GM19324 (cell line): ENCODE data around the gene SPATA2.

Source experiments
- ATAC-seq: cut with Tn5 transposase; IDR thresholded peaks from one replicate; pipeline ENCODE4 v1.9.1; 2021; ENCODE audit warnings: mild to moderate bottlenecking, moderate library complexity; ENCODE audit not compliant: unreplicated experiment, low FRiP score

Gene SPATA2

GRCh38 chr20:49887251-49888211 lies 27.8 kb downstream of the SPATA2 start:
- ATAC-seq, result no peak

DNA sequence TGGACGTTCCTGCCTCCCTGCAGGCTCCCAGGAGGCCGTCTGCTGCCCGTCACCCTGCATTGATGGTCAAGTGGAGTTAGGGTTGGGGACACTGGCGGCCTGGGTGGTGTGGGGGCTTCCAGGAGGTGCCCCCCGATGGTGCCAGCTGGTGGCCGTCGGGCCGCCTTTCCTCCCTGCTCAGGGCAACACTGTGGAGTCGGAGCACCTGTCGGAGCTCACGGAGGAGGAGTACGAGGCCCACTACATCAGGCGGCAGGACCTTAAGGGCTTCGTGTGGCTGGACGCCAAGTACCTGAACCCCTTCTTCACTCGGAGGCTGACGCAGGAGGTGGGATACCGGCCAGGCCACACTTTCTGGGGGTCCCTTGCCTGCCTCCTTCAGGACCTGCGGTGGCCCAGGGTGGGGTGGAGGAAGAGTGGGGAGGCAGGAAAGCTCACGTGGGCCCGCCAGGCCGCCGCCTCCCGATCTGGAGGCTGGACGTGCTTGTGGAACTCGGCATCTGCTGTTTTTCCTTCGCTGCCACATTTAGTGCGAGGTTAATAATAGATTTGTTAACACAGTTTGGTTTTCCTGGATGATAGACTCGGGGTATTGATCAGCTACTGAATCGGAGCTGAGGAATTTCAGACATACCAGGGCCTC lies 28.6 kb downstream of the SPATA2 start:
- ATAC-seq, result no peak

GRCh38 chr20:49885558-49886332 lies 29.6 kb downstream of the SPATA2 start:
- no peak for ATAC-seq

DNA sequence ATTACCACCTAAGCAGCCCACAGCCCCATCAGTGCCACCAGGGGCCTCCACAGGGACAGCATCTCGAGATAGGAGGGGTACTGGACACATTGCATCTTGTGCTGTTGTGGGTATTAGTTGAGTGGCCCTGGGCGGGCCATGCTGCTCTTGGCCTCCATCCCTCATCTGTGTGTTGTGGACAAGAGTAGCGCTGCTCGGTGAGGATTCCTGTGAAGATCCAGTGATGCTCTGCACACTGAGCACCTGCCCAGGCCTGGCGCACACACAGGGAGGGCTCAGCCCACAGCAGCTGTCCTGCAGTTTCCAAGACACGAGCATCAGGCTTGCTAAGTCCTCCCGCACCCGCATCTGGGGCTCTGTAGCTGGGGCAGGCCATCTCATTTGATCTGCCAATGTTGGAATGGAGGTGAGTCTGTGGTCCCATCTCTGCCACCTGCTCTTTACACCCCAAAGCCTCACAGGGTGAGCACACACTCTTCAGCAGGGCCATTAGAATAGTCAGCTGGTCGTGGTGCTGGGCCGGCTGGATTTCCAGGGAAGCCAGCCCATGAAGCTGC lies 32.0 kb downstream of the SPATA2 start:
- ATAC-seq, result no peak

DNA sequence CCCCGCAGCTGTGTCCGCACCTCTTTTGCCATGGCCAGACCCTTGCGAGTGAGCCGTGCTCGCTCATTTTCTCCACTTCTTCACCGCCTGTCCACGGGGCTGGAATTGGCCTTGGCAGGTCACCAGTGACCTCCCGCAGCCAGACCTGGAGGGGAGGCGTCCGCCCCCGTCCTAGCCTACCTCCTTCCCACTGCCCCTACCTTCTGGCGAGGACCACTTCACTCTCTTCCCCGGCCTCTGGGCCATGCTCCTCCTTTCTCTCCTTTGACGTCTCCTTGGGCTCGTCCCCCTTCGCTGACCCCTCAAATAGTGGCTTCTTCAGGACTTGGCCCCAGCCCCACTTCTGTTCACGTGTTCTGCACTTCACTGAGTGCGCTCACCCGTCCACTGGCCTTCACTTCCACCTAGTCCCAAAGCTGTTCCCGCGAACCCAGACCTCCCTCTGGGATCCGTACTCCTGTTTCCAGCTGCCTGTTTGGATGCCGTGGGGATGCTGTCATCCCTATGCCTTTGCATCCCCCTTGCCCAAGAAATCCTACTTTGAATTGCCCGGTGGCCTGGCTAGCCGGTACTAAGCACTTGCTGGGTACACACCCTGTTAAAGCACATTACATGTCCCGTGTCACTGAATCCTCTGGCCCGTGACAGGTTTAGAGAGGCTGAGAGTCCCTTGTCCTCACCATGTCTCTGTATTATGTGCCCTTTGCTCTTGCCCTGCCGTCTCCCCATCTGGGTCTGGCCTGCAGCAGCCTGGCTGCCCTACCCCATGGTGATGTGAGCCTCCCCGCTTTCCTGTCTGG lies 33.0 kb downstream of the SPATA2 start:
- ATAC-seq, result no peak

DNA sequence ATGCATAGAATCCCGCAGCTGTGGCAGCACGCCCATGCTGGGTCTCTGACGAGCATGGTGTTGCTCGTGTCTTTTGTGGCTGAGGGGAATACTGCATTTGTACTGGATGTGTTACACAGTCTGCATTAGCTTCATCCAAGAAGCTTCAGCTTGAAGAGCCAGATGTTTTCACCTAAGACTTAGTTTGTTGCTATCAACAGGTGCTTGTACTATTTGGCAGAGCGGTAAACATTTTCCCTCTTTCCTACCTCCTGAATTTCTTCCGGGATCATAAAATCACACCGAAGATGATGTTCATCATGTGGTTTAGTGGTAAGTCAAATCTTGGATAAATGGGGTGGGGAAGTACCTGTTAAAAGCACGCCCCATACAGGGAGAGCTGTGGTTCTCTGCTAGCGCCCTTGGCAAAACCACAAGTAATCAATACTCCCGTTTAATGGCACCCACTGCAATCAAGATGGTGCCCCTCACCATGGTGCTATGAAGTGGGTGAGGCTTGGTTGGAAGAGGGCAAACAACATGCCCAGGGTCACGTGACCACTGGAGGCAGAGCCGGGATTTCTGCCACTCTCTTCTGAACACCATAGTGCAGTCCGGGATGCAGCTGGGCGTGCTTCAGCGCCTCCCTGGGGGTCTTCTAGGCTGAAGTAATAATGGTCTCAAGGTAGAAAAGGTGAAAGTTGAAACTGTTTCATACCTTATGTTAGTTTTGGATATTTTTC lies 34.4 kb downstream of the SPATA2 start:
- ATAC-seq, result no peak

DNA sequence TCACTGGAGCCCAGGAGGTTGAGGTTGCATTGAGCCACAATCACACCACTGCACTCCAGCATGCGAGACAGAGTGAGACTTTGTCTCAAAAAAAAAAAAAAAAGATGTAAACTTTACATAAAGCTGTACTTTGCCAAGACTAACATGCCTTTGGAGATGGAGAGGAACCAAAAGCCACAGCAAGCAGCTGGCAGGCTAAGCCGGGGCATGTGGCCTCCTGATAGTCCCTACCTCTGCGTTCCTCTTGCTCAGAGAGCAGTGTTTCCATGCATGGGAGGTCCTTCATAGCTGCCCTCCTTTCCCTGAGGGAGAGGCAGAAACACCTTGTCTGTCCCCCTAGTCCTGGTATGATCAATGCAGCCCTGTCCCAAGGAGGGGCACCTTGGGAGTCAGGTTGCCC lies 35.2 kb downstream of the SPATA2 start:
- ATAC-seq, result no peak

- no peak for ATAC-seq
Observed at GRCh38 chr20:49878977-49879376, 36.4 kb downstream of the SPATA2 start.

DNA sequence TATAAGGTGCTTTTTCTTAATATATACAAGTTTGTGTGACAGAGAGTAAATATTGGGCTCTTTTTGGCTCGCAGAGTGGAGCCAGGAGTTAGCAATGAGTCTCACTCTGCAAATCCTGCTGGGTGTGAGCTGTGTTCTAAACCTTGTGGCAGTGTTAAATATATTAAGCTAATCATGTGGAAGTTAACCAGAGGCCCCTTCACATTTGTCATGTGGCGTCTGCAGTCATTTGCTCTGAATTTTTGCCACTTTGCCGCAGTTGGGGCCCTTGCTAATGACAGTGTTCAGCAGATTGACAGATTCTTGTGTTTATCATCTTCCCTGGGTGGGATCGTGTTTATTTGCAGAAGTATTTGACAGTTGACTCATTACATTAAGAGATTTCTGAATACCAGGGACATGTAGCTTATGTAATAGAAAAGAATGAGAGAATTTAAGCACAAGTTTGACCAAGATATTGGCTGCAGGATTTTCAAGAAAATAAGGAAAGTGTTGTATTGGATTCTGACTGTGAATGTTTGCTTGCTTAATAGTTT lies 37.9 kb downstream of the SPATA2 start:
- ATAC-seq, result no peak

- no peak for ATAC-seq
Observed at GRCh38 chr20:49874696-49875095, 40.6 kb downstream of the SPATA2 start.

DNA sequence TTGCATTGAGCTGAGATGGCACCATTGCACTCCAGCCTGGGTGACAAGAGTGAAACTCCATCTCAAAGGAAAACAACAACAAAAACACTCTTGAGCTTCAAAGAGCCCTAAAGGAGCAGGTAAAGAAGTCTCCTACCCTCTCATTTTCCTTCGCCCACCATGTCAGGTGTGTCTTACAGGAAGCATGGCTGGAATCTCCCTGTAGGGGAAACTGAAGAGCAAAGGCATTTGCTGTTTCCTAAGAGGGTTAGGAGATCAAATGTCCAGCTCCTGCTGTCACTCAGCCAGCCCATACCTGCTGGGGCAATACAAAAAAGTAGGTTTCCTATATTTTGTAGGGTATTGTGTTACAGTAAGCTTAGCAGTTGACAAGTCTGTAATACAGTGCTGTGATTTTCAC lies 43.3 kb downstream of the SPATA2 start:
- ATAC-seq, result no peak

- no peak for ATAC-seq
Observed at GRCh38 chr20:49871391-49871948, 43.9 kb downstream of the SPATA2 start.

GRCh38 chr20:49870261-49870660 lies 45.1 kb downstream of the SPATA2 start:
- ATAC-seq, result no peak

- no peak for ATAC-seq
Observed at GRCh38 chr20:49868964-49869363, 46.4 kb downstream of the SPATA2 start.

DNA sequence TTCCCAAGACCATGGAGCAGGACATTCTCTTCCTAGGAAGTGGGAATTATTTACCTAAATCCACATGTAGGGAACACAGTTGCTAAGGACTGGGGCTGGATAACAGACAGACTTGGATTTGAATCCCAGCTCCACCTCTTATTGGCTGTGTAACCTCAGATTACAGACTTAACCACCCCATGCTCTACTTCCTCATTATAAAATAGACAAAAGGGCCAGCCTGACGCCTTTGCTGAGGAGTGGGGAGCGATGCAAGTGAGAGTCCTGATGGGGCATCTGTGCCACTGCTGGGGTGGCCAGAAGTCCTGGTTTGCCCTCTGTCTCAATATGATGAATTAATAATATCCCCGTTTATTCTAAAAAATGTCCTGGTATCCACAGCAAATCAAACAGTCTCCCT lies 46.8 kb downstream of the SPATA2 start:
- ATAC-seq, result no peak

DNA sequence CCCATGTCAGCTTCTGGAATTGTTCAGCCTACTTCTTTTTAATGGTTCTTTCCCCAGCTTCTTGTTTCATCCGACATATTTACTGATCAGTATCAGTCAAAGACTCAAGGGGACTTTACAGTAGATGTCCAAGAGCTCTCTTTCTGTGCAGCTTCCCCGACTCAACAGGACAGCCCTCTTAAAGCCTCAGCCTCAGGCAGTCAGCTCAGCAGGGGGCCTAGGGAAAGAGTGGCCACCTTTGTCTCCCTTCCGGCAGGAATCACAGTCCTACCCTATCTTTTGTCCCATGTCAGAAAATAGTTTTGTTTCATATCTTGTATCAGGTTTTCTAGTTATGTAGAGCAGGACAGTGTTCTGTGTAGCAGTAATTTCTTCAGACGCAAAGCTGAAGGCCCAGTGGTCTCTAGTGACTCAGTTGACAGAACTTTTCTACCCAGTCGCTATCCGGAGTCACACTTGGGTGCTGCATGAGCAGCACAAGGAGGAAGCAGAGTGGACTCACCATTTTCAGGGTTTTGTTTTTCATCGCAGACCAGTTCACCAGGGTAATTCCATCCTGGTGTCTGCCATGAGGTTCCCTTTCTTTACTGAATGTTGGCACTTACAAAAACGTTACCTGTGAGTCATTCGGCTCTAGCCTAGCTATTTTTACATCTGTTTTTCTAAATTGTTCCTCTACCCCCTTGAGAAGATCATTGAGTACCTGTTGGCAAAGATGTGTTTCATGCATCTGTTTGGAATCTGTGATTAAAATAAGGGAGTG lies 47.7 kb downstream of the SPATA2 start:
- no peak for ATAC-seq

DNA sequence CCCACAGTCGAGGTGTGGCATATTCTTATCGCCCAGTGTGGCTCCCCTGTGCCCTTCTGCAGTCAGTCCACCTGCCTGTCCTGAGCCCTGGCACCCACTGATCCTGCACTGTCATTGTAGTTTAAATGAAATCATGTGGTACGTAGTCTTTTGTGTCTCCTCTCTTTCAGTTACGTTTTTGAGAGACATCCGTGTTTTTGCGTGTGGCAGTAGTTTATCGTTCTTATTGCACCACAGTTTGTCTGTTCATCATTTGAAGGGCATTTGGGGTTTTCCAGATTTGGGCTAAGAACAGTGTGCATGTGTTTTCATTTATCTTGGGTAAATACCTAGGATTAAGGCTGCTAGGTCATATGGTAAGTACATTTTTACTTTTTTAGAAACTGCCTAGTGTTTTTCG lies 49.3 kb downstream of the SPATA2 start:
- no peak for ATAC-seq

DNA sequence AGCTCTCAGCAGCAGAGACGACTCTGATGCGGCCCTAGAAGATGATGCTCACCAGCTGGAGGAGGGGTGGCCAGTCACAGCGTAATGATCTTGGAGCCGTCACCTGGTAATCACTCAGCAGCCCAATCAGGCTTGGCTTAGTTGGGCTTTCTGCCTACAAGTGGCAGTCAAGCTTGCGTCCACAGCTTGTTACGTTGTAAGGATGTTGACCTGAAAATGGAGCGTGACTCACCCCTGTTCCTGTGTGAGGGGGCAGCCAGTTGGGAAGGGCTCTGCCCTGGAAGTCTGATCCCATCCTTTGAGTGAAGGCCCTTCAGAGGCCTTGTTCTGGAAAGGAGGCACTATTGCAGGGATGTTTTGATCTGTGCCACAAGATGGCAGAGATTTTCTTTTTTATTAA lies 49.8 kb downstream of the SPATA2 start:
- ATAC-seq, result no peak
